Heart left ventricle (tissue), 13 donors: ENCODE measurements around the gene IFFO2.

Source experiments
- CTCF ChIP-seq, 12 donors: fragments of 200-600 bp; sonication (generic) in 4 of 12; IDR thresholded peaks; one replicate each; pipeline versions ENCODE4 v1.5.0 to v1.8.0; 2018 to 2022; ENCODE audit warnings: antibody characterized with exemption in 12 of 12, mild to moderate bottlenecking in 5 of 12
- POLR2A ChIP-seq, 2 donors: fragments of 450-650 bp; IDR thresholded peaks; one replicate each; pipeline ENCODE4 v1.6.1; 2017; ENCODE audit warnings: antibody characterized with exemption in 2 of 2, mild to moderate bottlenecking in 2 of 2, moderate library complexity in 2 of 2
- donor health status: ischemic (EF 13 %, LVEDD 7.1; RV severe dilation, severe dysfunction).
- donor health status: DM: no; HTN: yes; CAD: no.
- donor health status: DM: no; HTN: no; CAD: no.
- donor health status: ischemic (EF 25% LVEDD 6.9; RV normal size, moderate dysfunction).
- donor health status: ischemic (EF 25% LVEDD 5.7; RV mildly dilated, moderate dysfunction).
- donor health status: ischemic (EF 35%, LVEDD 5.7; RV mildly dilated, moderate dysfunction).
- donor health status: nonischemic (EF 11% LVEDD 7.7; RV severe dilation, severe dysfunction).
- donor health status: DM: yes; HTN: yes; CAD: no.
- donor health status: PGD.
- donor health status: ischemic (EF 29% LVEDD 5.4; RV normal size, mild dysfunction).
- donor health status: nonischemic (EF 23%, LVEDD 6.1; RV moderate dilation, normal function).

- TF ChIP-seq CTCF (IDR thresholded peaks at IDR 0.05) (no peak), POLR2A (IDR thresholded peaks at IDR 0.05) (no peak)
These were observed 9.7 kb downstream of the IFFO2 start for GRCh38 chr1:18946550-18947381.
